HTERT RPE-1 (cell line): ENCODE data around the gene SLC16A10.

Experiments used
- in situ Hi-C: fragments of 300-500 bp; cut with MboI; formaldehyde crosslinking; loops from 4 replicates; pipeline ENCODE4 v1.14.3; 2020; ENCODE audit warnings: low sequenced_read_pairs

The SLC16A10 gene

GRCh38 chr6:111210194-111210728 lies 123.0 kb downstream of the SLC16A10 start:
- in situ Hi-C loops: no loop called here

GRCh38 chr6:111211411-111212030 lies 124.2 kb downstream of the SLC16A10 start:
- in situ Hi-C loops: no loop called here

- in situ Hi-C loops: no loop called here
Observed at GRCh38 chr6:111212625-111213024, 125.3 kb downstream of the SLC16A10 start.

GRCh38 chr6:111215131-111215530 lies 127.8 kb downstream of the SLC16A10 start:
- in situ Hi-C loops: no loop called here

- in situ Hi-C loops: no loop called here
Observed at GRCh38 chr6:111219785-111220184, 132.5 kb downstream of the SLC16A10 start.

- in situ Hi-C loops: no loop called here
Observed at GRCh38 chr6:111220383-111221031, 133.2 kb downstream of the SLC16A10 start.

GRCh38 chr6:111221804-111222203 lies 134.5 kb downstream of the SLC16A10 start:
- in situ Hi-C loops: no loop called here

- in situ Hi-C loops: no loop called here
Observed at GRCh38 chr6:111222341-111222740, 135.0 kb downstream of the SLC16A10 start.

GRCh38 chr6:111228094-111228493 lies 140.8 kb downstream of the SLC16A10 start:
- in situ Hi-C loops: no loop called here

GRCh38 chr6:111230351-111231089 lies 143.2 kb downstream of the SLC16A10 start:
- in situ Hi-C loops: no loop called here

GRCh38 chr6:111231090-111231459 lies 143.8 kb downstream of the SLC16A10 start:
- in situ Hi-C loops: no loop called here

- in situ Hi-C loops: no loop called here
Observed at GRCh38 chr6:111237852-111238251, 150.5 kb downstream of the SLC16A10 start.

GRCh38 chr6:111238464-111239119 lies 151.3 kb downstream of the SLC16A10 start:
- in situ Hi-C loops: no loop called here

GRCh38 chr6:111239461-111239860 lies 152.2 kb downstream of the SLC16A10 start:
- in situ Hi-C loops: no loop called here

GRCh38 chr6:111242452-111242851 lies 155.1 kb downstream of the SLC16A10 start:
- in situ Hi-C loops: no loop called here

- in situ Hi-C loops: no loop called here
Observed at GRCh38 chr6:111243095-111243494, 155.8 kb downstream of the SLC16A10 start.

- in situ Hi-C loops: no loop called here
Observed at GRCh38 chr6:111248789-111249188, 161.5 kb downstream of the SLC16A10 start.

- in situ Hi-C loops: no loop called here
Observed at GRCh38 chr6:111250791-111251354, 163.6 kb downstream of the SLC16A10 start.

- in situ Hi-C loops: no loop called here
Observed at GRCh38 chr6:111252726-111253125, 165.4 kb downstream of the SLC16A10 start.

- in situ Hi-C loops: no loop called here
Observed at GRCh38 chr6:111254004-111254778, 166.9 kb downstream of the SLC16A10 start.
